HEK293T (cell line): ENCODE results near the gene CD7.

Experiments used
- BHLHE40 ChIP-seq: fragments of 450-650 bp; IDR thresholded peaks from 2 replicates; pipeline ENCODE4 v1.6.1; 2016; ENCODE audit warnings: mild to moderate bottlenecking, moderate library complexity, borderline replicate concordance
- CTBP1 ChIP-seq: fragments of 450-650 bp; IDR thresholded peaks from 2 replicates; pipeline ENCODE4 v1.6.1; 2016; ENCODE audit warnings: borderline replicate concordance
- ELF4 ChIP-seq: fragments of 450-650 bp; IDR thresholded peaks from 2 replicates; pipeline ENCODE4 v1.6.1; 2017; ENCODE audit warnings: antibody characterized with exemption
- FOXK2 ChIP-seq: fragments of 450-650 bp; IDR thresholded peaks from 2 replicates; pipeline ENCODE4 v1.6.1; 2016; ENCODE audit warnings: mild to moderate bottlenecking
- FOXM1 ChIP-seq: fragments of 450-650 bp; IDR thresholded peaks from 2 replicates; pipeline ENCODE4 v1.6.1; 2017; ENCODE audit warnings: mild to moderate bottlenecking, borderline replicate concordance
- HDGF ChIP-seq: fragments of 450-650 bp; IDR thresholded peaks from 2 replicates; pipeline ENCODE4 v1.6.1; 2017; ENCODE audit warnings: antibody characterized with exemption, borderline replicate concordance
- LEF1 ChIP-seq: fragments of 450-650 bp; IDR thresholded peaks from 2 replicates; pipeline ENCODE4 v1.6.1; 2017; ENCODE audit warnings: mild to moderate bottlenecking, borderline replicate concordance
- NFRKB ChIP-seq: fragments of 450-650 bp; IDR thresholded peaks from 2 replicates; pipeline ENCODE4 v1.6.1; 2016; ENCODE audit warnings: mild to moderate bottlenecking, moderate library complexity
- SP1 ChIP-seq: fragments of 450-650 bp; IDR thresholded peaks from 2 replicates; pipeline ENCODE4 v1.6.1; 2017
- SUZ12 ChIP-seq: fragments of 450-650 bp; IDR thresholded peaks from 2 replicates; pipeline ENCODE4 v1.6.1; 2016; ENCODE audit warnings: mild to moderate bottlenecking
- TARDBP ChIP-seq: fragments of 450-650 bp; IDR thresholded peaks from 2 replicates; pipeline ENCODE4 v1.6.1; 2016
- ZNF384 ChIP-seq: fragments of 450-650 bp; IDR thresholded peaks from 2 replicates; pipeline ENCODE4 v1.6.1; 2016

- TF ChIP-seq ELF4 (no peak), HDGF (no peak), LEF1 (no peak), FOXK2 (no peak), SP1 (no peak), FOXM1 (no peak), BHLHE40 (no peak), NFRKB (no peak), SUZ12 (no peak), TARDBP (no peak), ZNF384 (no peak), CTBP1 (no peak)
Measured at GRCh38 chr17:82311971-82312370, 5.4 kb downstream of the CD7 start.
